ENCODE measurements around the gene PRKAG3. TPM values are rescaled to one million over a fixed set of nuclear protein-coding genes. Genes with fewer than 3 reads are reported as not detected.
A peak's percentile ranks its signal among the peaks of the same experiment; 100 is the strongest.

The PRKAG3 gene
- total RNA-seq, 4 donors from 2014 or later: not detected

GRCh38 chr2:218865999-218866398 lies 34.4 kb upstream of the PRKAG3 start:
- TF ChIP-seq POLR2A (IDR thresholded peaks at IDR 0.05): no peak
- TF ChIP-seq POLR2AphosphoS5 (IDR thresholded peaks at IDR 0.05): no peak
- TF ChIP-seq CTCF (IDR thresholded peaks at IDR 0.05): no peak
- TF ChIP-seq EP300 (IDR thresholded peaks at IDR 0.05): no peak
- 20% methylated on average over 1 of the region's 6 CpGs; no CpG with 5 or more reads in 1 of the 2 donors for WGBS, 2 donors (ENCODE audit: low coverage in 1 of 2)
- ATAC-seq: no peak

GRCh38 chr2:218865396-218865795 lies 33.8 kb upstream of the PRKAG3 start:
- Histone ChIP-seq H3K9me3 (no peaks in the 10 kb centered on the region), H3K27ac (no peak overlapping the region), H3K27me3 (peaks cover 99% of the 10 kb centered on the region), H3K36me3 (no peaks in the 10 kb centered on the region), H3K4me1 (peaks cover 0 to 12% (median 6%) of the 10 kb centered on the region in 3 donors), H3K4me3 (no peak overlapping the region)
- TF ChIP-seq EP300 (IDR thresholded peaks at IDR 0.05) (no peak), POLR2A (IDR thresholded peaks at IDR 0.05) (no peak), POLR2AphosphoS5 (IDR thresholded peaks at IDR 0.05) (no peak), CTCF (IDR thresholded peaks at IDR 0.05) (no peak)
- WGBS, 2 donors (ENCODE audit: low coverage in 1 of 2): no CpG with 5 or more reads among the region's 4 CpGs
- no peak for ATAC-seq

More at GRCh38 chr2:218865999-218866398, 34.4 kb upstream of the PRKAG3 start:
- H3K4me1 ChIP-seq: peaks cover 0 to 10% (median under 1%) of the 10 kb centered on the region in 3 donors
- no peaks in the 10 kb centered on the region for H3K9me3 ChIP-seq
- H3K27ac ChIP-seq: no peak overlapping the region
- peaks cover 99% of the 10 kb centered on the region for H3K27me3 ChIP-seq
- H3K36me3 ChIP-seq: no peaks in the 10 kb centered on the region
- H3K4me3 ChIP-seq: no peak overlapping the region

- Histone ChIP-seq H3K4me3 (no peak overlapping the region), H3K36me3 (no peaks in the 10 kb centered on the region), H3K4me1 (peaks cover 0 to 32% (median 15%) of the 10 kb centered on the region in 3 donors), H3K27me3 (peaks cover 100% of the 10 kb centered on the region), H3K9me3 (no peaks in the 10 kb centered on the region), H3K27ac (no peak overlapping the region)
- no peak for ATAC-seq
- TF ChIP-seq CTCF (IDR thresholded peaks at IDR 0.05) (no peak), POLR2AphosphoS5 (IDR thresholded peaks at IDR 0.05) (no peak), POLR2A (IDR thresholded peaks at IDR 0.05) (no peak), EP300 (IDR thresholded peaks at IDR 0.05) (no peak)
- WGBS, 2 donors (ENCODE audit: low coverage in 1 of 2): 55% methylated on average over 3 of the region's 3 CpGs; no CpG with 5 or more reads in 1 of the 2 donors
Measured at GRCh38 chr2:218863021-218863520, 31.5 kb upstream of the PRKAG3 start.

- H3K27me3 ChIP-seq: peaks cover 100% of the 10 kb centered on the region
- H3K9me3 ChIP-seq: no peaks in the 10 kb centered on the region
- TF ChIP-seq CTCF (IDR thresholded peaks at IDR 0.05) (no peak), POLR2AphosphoS5 (IDR thresholded peaks at IDR 0.05) (no peak), POLR2A (IDR thresholded peaks at IDR 0.05) (no peak), EP300 (IDR thresholded peaks at IDR 0.05) (no peak)
- H3K27ac ChIP-seq: no peak overlapping the region
- ATAC-seq: no peak
- no peaks in the 10 kb centered on the region for H3K36me3 ChIP-seq
- peaks cover 0 to 32% (median 15%) of the 10 kb centered on the region in 3 donors for H3K4me1 ChIP-seq
- no peak overlapping the region for H3K4me3 ChIP-seq
- 30 to 67% methylated on average over 3 to 6 of the region's 7 CpGs for WGBS, 2 donors (ENCODE audit: low coverage in 1 of 2)
Measured at GRCh38 chr2:218861645-218862318, 30.2 kb upstream of the PRKAG3 start.

- peak overlapping the region in 1 of 4 donors; percentile 1 for H3K27ac ChIP-seq
- H3K4me3 ChIP-seq: peak overlapping the region in 1 of 2 donors; percentile 51
- peaks cover 100% of the 10 kb centered on the region for H3K27me3 ChIP-seq
Measured at GRCh38 chr2:218860950-218861381, 29.4 kb upstream of the PRKAG3 start.

More at GRCh38 chr2:218860950-218861381, 29.4 kb upstream of the PRKAG3 start:
- 0% methylated on average over 1 of the region's 21 CpGs for WGBS, 2 donors (ENCODE audit: low coverage in 1 of 2)
- no peaks in the 10 kb centered on the region for H3K9me3 ChIP-seq
- TF ChIP-seq CTCF (IDR thresholded peaks at IDR 0.05) (no peak), EP300 (IDR thresholded peaks at IDR 0.05) (no peak), POLR2A (IDR thresholded peaks at IDR 0.05) (no peak), POLR2AphosphoS5 (IDR thresholded peaks at IDR 0.05) (no peak)
- peak; percentile 49 for ATAC-seq
- H3K36me3 ChIP-seq: no peaks in the 10 kb centered on the region
- peaks cover 0 to 32% (median 15%) of the 10 kb centered on the region in 3 donors for H3K4me1 ChIP-seq
